Astrocyte (in vitro differentiated cells and primary cell): Measurements from ENCODE around the gene CFH.
"Not testable (repeated sequence)": the region's sequence is repeated elsewhere in the genome, so short reads cannot be mapped to it uniquely, and the experiment has no call there.

Experiments
- CTCF ChIP-seq: IDR thresholded peaks from 2 replicates; pipeline ENCODE4 v1.5.1; 2011; ENCODE audit warnings: low read depth, mild to moderate bottlenecking, inconsistent platforms, low read length, moderate library complexity; ENCODE audit not compliant: insufficient read depth
- EZH2 ChIP-seq: IDR thresholded peaks from 2 replicates; pipeline ENCODE4 v1.6.1; 2012; ENCODE audit warnings: mild to moderate bottlenecking, low read length, inconsistent platforms; ENCODE audit not compliant: insufficient read depth

DNA sequence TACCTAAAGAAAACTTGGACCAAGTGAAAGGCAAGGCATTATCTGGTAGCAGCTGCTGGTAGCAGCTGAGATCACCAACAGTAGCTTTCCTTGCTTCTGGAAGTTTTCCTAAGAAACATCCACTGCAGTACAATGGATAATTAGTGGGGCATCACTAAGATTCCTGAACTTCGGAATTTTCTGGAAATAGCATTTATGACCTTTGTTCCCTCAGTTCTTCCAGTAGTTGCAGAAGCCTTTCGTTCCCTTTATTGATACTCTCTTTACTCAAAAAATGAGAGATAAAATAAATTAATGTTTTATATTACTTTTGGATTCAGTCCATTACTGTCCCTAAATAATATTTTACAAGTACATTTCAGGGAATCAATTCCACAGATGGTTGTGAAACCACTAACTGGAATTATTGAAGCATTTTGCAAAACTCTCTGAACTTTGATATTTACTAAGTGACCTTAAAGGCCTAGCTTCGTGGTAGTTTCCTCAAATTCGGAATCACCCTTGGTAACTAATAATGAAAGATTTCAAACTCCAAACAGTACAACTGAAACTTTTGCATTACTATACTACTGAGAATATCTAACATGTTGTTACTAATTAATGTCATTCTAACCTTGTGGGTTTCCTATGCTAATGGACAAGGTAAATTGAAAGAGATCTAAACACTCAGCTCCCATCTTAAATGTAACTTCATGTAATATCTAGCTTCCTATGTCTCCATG lies 113.3 kb downstream of the CFH start:
- not testable (repeated sequence) for TF ChIP-seq CTCF, EZH2
